Epithelial cell of proximal tubule (primary cell): ENCODE data around the gene NAV2. TPM values are rescaled to one million over a fixed set of nuclear protein-coding genes. Genes with fewer than 3 reads are reported as not detected.
A peak's percentile ranks its signal among the peaks of the same experiment; 100 is the strongest.
"Not testable (repeated sequence)": the region's sequence is repeated elsewhere in the genome, so short reads cannot be mapped to it uniquely, and the experiment has no call there.

ENCODE experiments used
- DNase-seq: peaks from one replicate; pipeline ENCODE4 v3.0.0-alpha.2; 2011; ENCODE audit warnings: low read depth
- H3K4me3 ChIP-seq: 2 replicates; pipeline ENCODE4 v1.5.1; 2011; ENCODE audit warnings: low read depth, mild to moderate bottlenecking, low read length
- CTCF ChIP-seq: conservative IDR thresholded peaks from 2 replicates; pipeline ENCODE4 v1.5.1; 2012; ENCODE audit warnings: low read depth, mild to moderate bottlenecking, low read length
- total RNA-seq: library from RNA; depleted of rRNA; stranded (reverse); fragments of >200 nt; gene quantifications from 2 replicates; pipeline ENCODE4 v1.2.3, GENCODE V29; 2015

The NAV2 gene
- total RNA-seq, 1 donor from 2014 or later: 19.0 TPM

GRCh38 chr11:20127671-20128527, 415.3 kb downstream of the NAV2 start:
- no peak for DNase-seq
- TF ChIP-seq CTCF: peak; percentile 87
- H3K4me3 ChIP-seq: no peak overlapping the region

DNA sequence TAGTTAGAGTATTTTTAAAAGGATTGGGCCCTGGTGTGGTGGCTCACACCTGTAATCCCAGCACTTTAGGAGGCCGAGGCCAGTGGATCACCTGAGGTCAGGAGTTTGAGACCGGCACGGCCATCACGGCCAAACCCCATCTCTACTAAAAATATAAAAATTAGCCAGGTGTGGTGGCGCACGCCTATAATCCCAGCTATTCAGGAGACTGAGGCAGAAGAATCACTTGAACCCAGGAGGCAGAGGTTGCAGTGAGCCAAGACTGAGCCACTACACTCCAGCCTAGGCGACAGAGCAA, 415.8 kb downstream of the NAV2 start:
- not testable (repeated sequence) for DNase-seq, H3K4me3 ChIP-seq

DNA sequence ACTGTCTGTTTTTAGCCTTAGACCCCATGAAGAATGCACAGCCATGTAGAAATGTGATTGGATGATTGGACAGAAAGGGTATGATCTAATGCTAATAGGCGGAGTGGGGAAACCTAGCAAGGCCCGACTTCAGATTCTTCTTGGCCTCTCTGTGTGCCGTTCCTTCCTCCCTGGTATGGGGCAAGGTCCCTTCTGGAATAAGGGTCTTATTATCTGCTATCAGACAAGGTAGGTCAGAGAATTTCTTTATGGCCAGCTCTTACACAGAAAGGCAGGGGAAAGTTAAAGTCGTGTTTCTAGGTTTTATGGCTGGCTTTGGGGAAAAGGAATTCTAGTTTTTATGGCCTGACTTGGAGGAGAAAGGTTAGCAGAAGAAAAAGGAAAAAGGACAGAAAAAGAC, 417.0 kb downstream of the NAV2 start:
- DNase-seq: no peak
- no peak overlapping the region for H3K4me3 ChIP-seq
- TF ChIP-seq CTCF: no peak

DNA sequence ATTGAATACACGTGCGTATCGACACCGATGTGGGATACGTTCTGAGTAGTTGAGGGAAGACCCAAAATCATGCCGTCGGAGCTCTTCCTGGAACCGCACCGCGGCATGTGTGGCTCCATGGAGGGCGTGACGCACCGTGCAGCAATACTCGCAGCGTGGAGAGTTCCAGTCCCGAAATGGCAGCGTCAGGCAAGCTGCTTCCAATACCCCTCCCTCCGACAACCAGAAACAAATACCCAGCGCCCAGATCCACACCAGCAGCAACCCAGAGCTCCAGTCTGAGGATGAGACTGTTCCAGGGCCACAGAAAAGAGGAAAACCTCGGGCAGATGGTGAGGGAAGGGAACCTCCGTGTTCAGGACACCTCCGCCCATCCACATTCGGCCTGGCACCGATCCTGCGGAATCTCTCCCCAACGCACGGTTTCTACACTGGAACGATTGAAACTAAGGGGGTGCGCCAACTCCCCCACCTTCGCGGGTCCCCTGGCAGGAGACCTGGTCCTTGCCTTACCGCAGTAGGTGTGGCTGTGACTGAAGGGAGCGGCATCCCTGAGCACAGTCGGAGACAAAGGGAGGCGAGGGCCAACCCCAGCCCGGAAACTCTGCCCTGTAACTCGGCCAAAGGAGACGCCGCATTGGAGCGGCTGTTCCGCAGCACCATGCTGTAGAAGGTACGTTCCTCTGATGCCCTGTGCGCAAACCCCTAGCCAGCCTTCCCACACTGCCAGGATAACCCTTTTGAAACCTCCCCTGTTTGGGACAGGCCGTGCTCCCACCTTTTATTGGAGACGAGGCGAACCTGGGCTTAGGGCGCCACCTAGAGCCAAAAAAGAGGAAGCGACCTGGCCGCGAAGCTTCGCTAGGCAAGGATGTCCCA, 419.4 kb downstream of the NAV2 start:
- H3K4me3 ChIP-seq: peak overlapping the region; percentile 54
- TF ChIP-seq CTCF: peak; percentile 92
- no peak for DNase-seq

GRCh38 chr11:20132667-20133039, 420.0 kb downstream of the NAV2 start:
- DNase-seq: no peak
- no peak for TF ChIP-seq CTCF
- H3K4me3 ChIP-seq: peak overlapping the region; percentile 54

DNA sequence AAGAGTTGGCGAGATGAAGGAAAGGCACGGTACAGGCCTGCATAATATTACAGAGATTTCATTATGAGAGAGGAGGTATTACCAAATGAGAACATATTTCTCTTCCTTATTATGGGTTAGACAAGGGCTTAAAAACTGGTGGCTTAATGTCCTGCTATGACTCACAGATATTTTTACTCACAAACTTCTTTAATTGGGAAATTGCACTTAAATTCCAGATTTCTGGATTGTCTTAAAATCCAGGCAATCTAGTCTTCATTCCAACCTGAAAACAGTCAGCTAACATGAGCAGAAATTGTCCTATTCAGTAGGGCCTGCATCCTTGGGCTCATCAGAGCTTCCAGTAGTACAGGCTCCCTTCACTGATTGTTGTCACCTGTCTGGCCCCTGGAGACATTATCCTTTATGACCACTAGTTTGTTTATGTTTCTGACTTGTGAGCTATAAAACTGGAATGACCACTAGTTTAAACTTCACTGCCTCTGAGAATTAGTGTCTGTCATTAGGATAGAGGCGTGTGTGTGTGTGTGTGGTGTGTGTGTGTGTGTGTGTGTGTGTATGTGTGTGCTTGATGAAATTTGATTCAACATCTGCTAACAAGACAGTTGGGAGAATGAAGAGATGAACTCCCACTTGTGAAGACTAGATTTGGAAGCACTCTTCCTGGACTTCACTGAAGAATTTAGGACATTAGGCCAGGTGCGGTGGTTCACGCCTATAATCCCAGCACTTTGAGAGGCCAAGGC, 422.5 kb downstream of the NAV2 start:
- no peak for TF ChIP-seq CTCF
- H3K4me3 ChIP-seq: no peak overlapping the region
- no peak for DNase-seq

DNA sequence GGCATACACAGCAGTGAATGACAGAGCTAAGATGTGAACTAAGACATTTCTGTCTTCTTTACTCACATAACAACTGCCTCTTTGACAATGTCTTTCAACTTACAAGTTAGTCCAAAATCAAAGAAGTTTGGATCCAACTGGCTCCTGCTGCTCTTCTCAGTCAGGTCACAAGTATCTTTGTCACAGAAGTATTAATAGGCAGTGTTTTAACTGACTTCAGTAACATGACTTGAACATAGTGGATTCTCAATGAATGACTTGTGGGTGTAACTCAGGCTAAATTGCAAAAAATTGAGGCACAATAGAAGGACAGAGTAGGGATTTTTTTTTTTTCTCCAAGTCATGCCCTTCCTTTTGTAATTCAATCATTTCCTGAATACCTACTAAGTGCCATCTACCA, 425.0 kb downstream of the NAV2 start:
- DNase-seq: no peak
- H3K4me3 ChIP-seq: no peak overlapping the region
- TF ChIP-seq CTCF: no peak
